Measurements from ENCODE around the gene MBD4. TPM values are rescaled to one million over a fixed set of nuclear protein-coding genes. Genes with fewer than 3 reads are reported as not detected.

MBD4 gene
- total RNA-seq, 3 donors from 2014 or later (not counting 1 experiment from before 2014, with no cell fraction given) = 46.4 to 55.6 (median 48.0) TPM

- no peaks in the 10 kb centered on the region for H3K9me3 ChIP-seq (ENCODE audit: control insufficient read depth, insufficient read depth, low read length)
- Mint-ChIP-seq H3K4me3 (no peak overlapping the region), H3K4me1 (peaks cover 5 to 6% of the 10 kb centered on the region in 2 donors), H3K27ac (no peak overlapping the region), H3K27me3 (ENCODE audit: low read depth in 2 of 2) (no peaks in the 10 kb centered on the region), H3K9me3 (no peaks in the 10 kb centered on the region), H3K36me3 (no peaks in the 10 kb centered on the region)
- no peak for ATAC-seq
- peaks cover 2% of the 10 kb centered on the region for H3K36me3 ChIP-seq (ENCODE audit: control insufficient read depth, insufficient read depth, low read length)
- no peak overlapping the region for H3K4me3 ChIP-seq (ENCODE audit: low read length)
- H3K4me1 ChIP-seq (ENCODE audit: control insufficient read depth, insufficient read depth, low read length) = no peaks in the 10 kb centered on the region
- no peaks in the 10 kb centered on the region for H3K27me3 ChIP-seq (ENCODE audit: control insufficient read depth, insufficient read depth, low read length)
- TF ChIP-seq CTCF (IDR thresholded peaks at IDR 0.05) = no peak
- intact Hi-C loops (cut with micrococcal nuclease) = no loop called here
- DNase-seq = no peak
- H3K27ac ChIP-seq (ENCODE audit: low read length) = no peak overlapping the region
- WGBS (ENCODE audit: insufficient coverage) = 92% methylated on average over 1 of the region's 1 CpG
Observed at GRCh38 chr3:129446926-129447325, 7.2 kb upstream of the MBD4 start.

GRCh38 chr3:129445471-129445870, 5.7 kb upstream of the MBD4 start:
- ATAC-seq (no peak), DNase-seq (no peak)
- no peaks in the 10 kb centered on the region for H3K27me3 ChIP-seq (ENCODE audit: control insufficient read depth, insufficient read depth, low read length)
- intact Hi-C loops (cut with micrococcal nuclease) = no loop called here
- 97% methylated on average over 3 of the region's 3 CpGs for WGBS (ENCODE audit: insufficient coverage)
- peaks cover 7% of the 10 kb centered on the region for H3K4me1 ChIP-seq (ENCODE audit: control insufficient read depth, insufficient read depth, low read length)
- no peak overlapping the region for H3K27ac ChIP-seq (ENCODE audit: low read length)
- no peaks in the 10 kb centered on the region for H3K9me3 ChIP-seq (ENCODE audit: control insufficient read depth, insufficient read depth, low read length)
- no peak for TF ChIP-seq CTCF (IDR thresholded peaks at IDR 0.05)
- H3K36me3 ChIP-seq (ENCODE audit: control insufficient read depth, insufficient read depth, low read length) = no peaks in the 10 kb centered on the region
- H3K9me3 Mint-ChIP-seq = no peaks in the 10 kb centered on the region
- H3K4me3 Mint-ChIP-seq = no peak overlapping the region
- peaks cover 17% of the 10 kb centered on the region in 2 donors for H3K4me1 Mint-ChIP-seq
- no peaks in the 10 kb centered on the region for H3K27me3 Mint-ChIP-seq (ENCODE audit: low read depth in 2 of 2)
- no peak overlapping the region for H3K4me3 ChIP-seq (ENCODE audit: low read length)
- no peak overlapping the region for H3K27ac Mint-ChIP-seq
- no peaks in the 10 kb centered on the region for H3K36me3 Mint-ChIP-seq

- H3K4me1 ChIP-seq (ENCODE audit: control insufficient read depth, insufficient read depth, low read length) = peaks cover 16% of the 10 kb centered on the region
Observed at GRCh38 chr3:129442947-129443346, 3.2 kb upstream of the MBD4 start.

More at GRCh38 chr3:129442947-129443346, 3.2 kb upstream of the MBD4 start:
- Mint-ChIP-seq H3K4me1 (peaks cover 35 to 40% of the 10 kb centered on the region in 2 donors), H3K27me3 (ENCODE audit: low read depth in 2 of 2) (no peaks in the 10 kb centered on the region), H3K27ac (peak overlapping the region; percentile 46 to 62), H3K4me3 (peak overlapping the region; percentile 11), H3K36me3 (no peaks in the 10 kb centered on the region), H3K9me3 (no peaks in the 10 kb centered on the region)
- no peak overlapping the region for H3K27ac ChIP-seq (ENCODE audit: low read length)
- no peak for ATAC-seq
- no peak for TF ChIP-seq CTCF (IDR thresholded peaks at IDR 0.05)
- no peak overlapping the region for H3K4me3 ChIP-seq (ENCODE audit: low read length)
- peaks cover under 1% of the 10 kb centered on the region for H3K36me3 ChIP-seq (ENCODE audit: control insufficient read depth, insufficient read depth, low read length)
- DNase-seq = no peak
- H3K27me3 ChIP-seq (ENCODE audit: control insufficient read depth, insufficient read depth, low read length) = no peaks in the 10 kb centered on the region
- no peaks in the 10 kb centered on the region for H3K9me3 ChIP-seq (ENCODE audit: control insufficient read depth, insufficient read depth, low read length)
- intact Hi-C loops (cut with micrococcal nuclease) = no loop called here

Measured in natural killer cell (primary cell).